WERI-Rb-1 (cell line): ENCODE results near the gene POSTN.
A peak's percentile ranks its signal among the peaks of the same experiment; 100 is the strongest.

ENCODE experiments used
- DNase-seq: peaks from one replicate; pipeline ENCODE4 v3.0.0-alpha.2; 2020
- H3K27ac ChIP-seq: fragments of 250-450 bp; sonication (Bioruptor Pico); 2 replicates; pipeline ENCODE4 v1.5.1; 2020; ENCODE audit warnings: mild to moderate bottlenecking, moderate library complexity
- H3K27me3 ChIP-seq: fragments of 250-450 bp; sonication (Bioruptor Pico); 2 replicates; pipeline ENCODE4 v1.5.1; 2021; ENCODE audit warnings: mild to moderate bottlenecking, low read depth, moderate library complexity; ENCODE audit not compliant: insufficient read depth, severe bottlenecking
- H3K36me3 ChIP-seq: fragments of 250-450 bp; sonication (Bioruptor Pico); 2 replicates; pipeline ENCODE4 v1.5.1; 2020; ENCODE audit warnings: mild to moderate bottlenecking, moderate library complexity
- H3K4me3 ChIP-seq: 2 replicates; pipeline ENCODE4 v1.5.1; 2011; ENCODE audit warnings: low read depth, mild to moderate bottlenecking, control low read depth, low read length
- H3K9me3 ChIP-seq: fragments of 250-450 bp; sonication (Bioruptor Pico); 2 replicates; pipeline ENCODE4 v1.5.1; 2021; ENCODE audit warnings: mild to moderate bottlenecking, moderate library complexity; ENCODE audit not compliant: severe bottlenecking
- CTCF ChIP-seq: IDR thresholded peaks from 2 replicates; pipeline ENCODE4 v1.5.1; 2011; ENCODE audit warnings: low read depth, mild to moderate bottlenecking, control low read depth, inconsistent platforms, low read length

The POSTN gene

GRCh38 chr13:37598597-37598996 is at the start of gene POSTN:
Gene POSTN, minus strand, starts transcription at chr13:37598768. Its CDS starts 42 bp downstream, at chr13:37598726.
- DNase-seq, result no peak
- Histone ChIP-seq H3K4me3 (no peak within 1 kb of the TSS), H3K27me3 (no peaks in the 10 kb centered on the region), H3K36me3 (no peaks in the 10 kb centered on the region), H3K9me3 (no peaks in the 10 kb centered on the region), H3K27ac (no peak within 1 kb of the TSS)
- no peak for TF ChIP-seq CTCF

- no peak for DNase-seq
- H3K36me3 ChIP-seq, result no peaks in the 10 kb centered on the region
- no peak overlapping the region for H3K27ac ChIP-seq
- no peaks in the 10 kb centered on the region for H3K9me3 ChIP-seq
- no peak overlapping the region for H3K4me3 ChIP-seq
- no peak for TF ChIP-seq CTCF
- H3K27me3 ChIP-seq, result no peaks in the 10 kb centered on the region
Measured at GRCh38 chr13:37647031-37647650, 48.6 kb upstream of the POSTN start.

GRCh38 chr13:37646531-37646930 is 48.0 kb upstream of the POSTN start:
- no peak overlapping the region for H3K27ac ChIP-seq
- no peaks in the 10 kb centered on the region for H3K36me3 ChIP-seq
- no peak overlapping the region for H3K4me3 ChIP-seq
- H3K27me3 ChIP-seq, result no peaks in the 10 kb centered on the region
- H3K9me3 ChIP-seq, result no peaks in the 10 kb centered on the region
- DNase-seq, result no peak
- no peak for TF ChIP-seq CTCF

- Histone ChIP-seq H3K4me3 (no peak overlapping the region), H3K9me3 (no peaks in the 10 kb centered on the region), H3K27ac (no peak overlapping the region), H3K27me3 (no peaks in the 10 kb centered on the region), H3K36me3 (no peaks in the 10 kb centered on the region)
- DNase-seq, result no peak
- no peak for TF ChIP-seq CTCF
Measured at GRCh38 chr13:37645181-37645740, 46.7 kb upstream of the POSTN start.

- H3K27me3 ChIP-seq, result no peaks in the 10 kb centered on the region
- DNase-seq, result no peak
- no peak overlapping the region for H3K27ac ChIP-seq
- no peaks in the 10 kb centered on the region for H3K9me3 ChIP-seq
- no peak for TF ChIP-seq CTCF
- no peak overlapping the region for H3K4me3 ChIP-seq
- H3K36me3 ChIP-seq, result no peaks in the 10 kb centered on the region
Measured at GRCh38 chr13:37641391-37641790, 42.8 kb upstream of the POSTN start.

GRCh38 chr13:37640499-37640898 is 41.9 kb upstream of the POSTN start:
- Histone ChIP-seq H3K36me3 (no peaks in the 10 kb centered on the region), H3K27ac (no peak overlapping the region), H3K4me3 (no peak overlapping the region), H3K27me3 (no peaks in the 10 kb centered on the region), H3K9me3 (no peaks in the 10 kb centered on the region)
- peak; percentile 16 for DNase-seq
- peak; percentile 42; the same call in 1 of the 2 replicates for TF ChIP-seq CTCF
